ENCODE results near the gene GNB5.

GNB5 gene

GRCh38 chr15:52224211-52224610 lies 33.0 kb upstream of the GNB5 start:
- H3K4me2 ChIP-seq (ENCODE audit: insufficient read depth, low read length, poor library complexity, severe bottlenecking): no peak overlapping the region
- H4K91ac ChIP-seq (ENCODE audit: low read depth, low read length, poor library complexity): no peak overlapping the region
- H2AFZ ChIP-seq (ENCODE audit: low read length): no peak overlapping the region
- no peaks in the 10 kb centered on the region for H3K79me1 ChIP-seq (ENCODE audit: low read depth, low read length)
- H2BK15ac ChIP-seq (ENCODE audit: low read length): no peak overlapping the region
- H2AK5ac ChIP-seq (ENCODE audit: low read depth, low read length): no peak overlapping the region
- peak overlapping the region; percentile 30 for H3K9ac ChIP-seq (ENCODE audit: low read depth, low read length, poor library complexity)
- no peak overlapping the region for H3K4ac ChIP-seq (ENCODE audit: low read length)
- no peak overlapping the region for H2BK12ac ChIP-seq (ENCODE audit: low read length)
- no peak overlapping the region for H3K4me3 ChIP-seq (ENCODE audit: low read length in 2 of 2)
- no peak overlapping the region for H3K23ac ChIP-seq (ENCODE audit: low read depth, low read length, poor library complexity)
- H3K18ac ChIP-seq (ENCODE audit: low read length): no peak overlapping the region
- no peak overlapping the region for H2BK5ac ChIP-seq (ENCODE audit: low read length)
- H3K27me3 ChIP-seq (ENCODE audit: control insufficient read depth in 3 of 3, insufficient read depth in 3 of 3, low read depth in 1 of 3, low read length in 3 of 3): no peaks in the 10 kb centered on the region
- no peak overlapping the region for H3K27ac ChIP-seq (replicated peaks; ENCODE audit: low read length)
- no CpG with 5 or more reads among the region's 4 CpGs for WGBS, 2 donors (ENCODE audit: extremely low coverage in 2 of 2, insufficient read length in 2 of 2, insufficient replicate concordance in 1 of 2)
- H3K14ac ChIP-seq (ENCODE audit: low read length): no peak overlapping the region
- DNase-seq (ENCODE audit: low spot score): no peak
- peaks cover 0 to 1% of the 10 kb centered on the region in 2 donors for H3K4me1 ChIP-seq (ENCODE audit: control insufficient read depth in 2 of 2, insufficient read depth in 1 of 2, low read depth in 1 of 2, low read length in 2 of 2)
- H3K9me3 ChIP-seq (replicated peaks in 1 of 2; ENCODE audit: control insufficient read depth in 2 of 2, insufficient read depth in 1 of 2, low read depth in 1 of 2, low read length in 2 of 2): no peaks in the 10 kb centered on the region
- no peak overlapping the region for H2BK120ac ChIP-seq (ENCODE audit: low read depth, low read length)
- no peak overlapping the region for H4K8ac ChIP-seq (ENCODE audit: low read depth, low read length)
- peaks cover 6 to 37% of the 10 kb centered on the region in 2 donors for H3K36me3 ChIP-seq (replicated peaks in 1 of 2; ENCODE audit: control insufficient read depth in 2 of 2, insufficient read depth in 2 of 2, low read length in 2 of 2)

- H3K4me2 ChIP-seq (ENCODE audit: insufficient read depth, low read length, poor library complexity, severe bottlenecking): no peak overlapping the region
- no peak overlapping the region for H2BK120ac ChIP-seq (ENCODE audit: low read depth, low read length)
- H2AFZ ChIP-seq (ENCODE audit: low read length): no peak overlapping the region
- no peak overlapping the region for H2AK5ac ChIP-seq (ENCODE audit: low read depth, low read length)
- H2BK12ac ChIP-seq (ENCODE audit: low read length): no peak overlapping the region
- H3K4me1 ChIP-seq (ENCODE audit: control insufficient read depth in 2 of 2, insufficient read depth in 1 of 2, low read depth in 1 of 2, low read length in 2 of 2): no peaks in the 10 kb centered on the region
- H3K4ac ChIP-seq (ENCODE audit: low read length): no peak overlapping the region
- H3K27me3 ChIP-seq (ENCODE audit: control insufficient read depth in 3 of 3, insufficient read depth in 3 of 3, low read depth in 1 of 3, low read length in 3 of 3): no peaks in the 10 kb centered on the region
- H3K4me3 ChIP-seq (ENCODE audit: low read length in 2 of 2): no peak overlapping the region
- no peak overlapping the region for H3K27ac ChIP-seq (replicated peaks; ENCODE audit: low read length)
- H3K14ac ChIP-seq (ENCODE audit: low read length): no peak overlapping the region
- H3K9ac ChIP-seq (ENCODE audit: low read depth, low read length, poor library complexity): no peak overlapping the region
- H4K8ac ChIP-seq (ENCODE audit: low read depth, low read length): no peak overlapping the region
- no peaks in the 10 kb centered on the region for H3K79me1 ChIP-seq (ENCODE audit: low read depth, low read length)
- DNase-seq (ENCODE audit: low spot score): no peak
- no peak overlapping the region for H3K23ac ChIP-seq (ENCODE audit: low read depth, low read length, poor library complexity)
- H3K18ac ChIP-seq (ENCODE audit: low read length): no peak overlapping the region
- peaks cover 15 to 56% of the 10 kb centered on the region in 2 donors for H3K36me3 ChIP-seq (replicated peaks in 1 of 2; ENCODE audit: control insufficient read depth in 2 of 2, insufficient read depth in 2 of 2, low read length in 2 of 2)
- H2BK15ac ChIP-seq (ENCODE audit: low read length): no peak overlapping the region
- no peaks in the 10 kb centered on the region for H3K9me3 ChIP-seq (replicated peaks in 1 of 2; ENCODE audit: control insufficient read depth in 2 of 2, insufficient read depth in 1 of 2, low read depth in 1 of 2, low read length in 2 of 2)
- H4K91ac ChIP-seq (ENCODE audit: low read depth, low read length, poor library complexity): no peak overlapping the region
- no CpG with 5 or more reads among the region's 5 CpGs for WGBS, 2 donors (ENCODE audit: extremely low coverage in 2 of 2, insufficient read length in 2 of 2, insufficient replicate concordance in 1 of 2)
- H2BK5ac ChIP-seq (ENCODE audit: low read length): peak overlapping the region; percentile 47
Observed at GRCh38 chr15:52221730-52222129, 30.5 kb upstream of the GNB5 start.

- Histone ChIP-seq H3K4me3 (ENCODE audit: low read length in 2 of 2) (no peak overlapping the region), H3K36me3 (replicated peaks in 1 of 2; ENCODE audit: control insufficient read depth in 2 of 2, insufficient read depth in 2 of 2, low read length in 2 of 2) (peaks cover 16 to 57% of the 10 kb centered on the region in 2 donors), H2BK15ac (ENCODE audit: low read length) (no peak overlapping the region), H3K14ac (ENCODE audit: low read length) (no peak overlapping the region), H3K4ac (ENCODE audit: low read length) (no peak overlapping the region), H3K9me3 (replicated peaks in 1 of 2; ENCODE audit: control insufficient read depth in 2 of 2, insufficient read depth in 1 of 2, low read depth in 1 of 2, low read length in 2 of 2) (no peaks in the 10 kb centered on the region), H3K79me1 (ENCODE audit: low read depth, low read length) (no peaks in the 10 kb centered on the region), H3K27ac (replicated peaks; ENCODE audit: low read length) (no peak overlapping the region), H2AFZ (ENCODE audit: low read length) (no peak overlapping the region), H2AK5ac (ENCODE audit: low read depth, low read length) (no peak overlapping the region), H3K4me1 (ENCODE audit: control insufficient read depth in 2 of 2, insufficient read depth in 1 of 2, low read depth in 1 of 2, low read length in 2 of 2) (no peaks in the 10 kb centered on the region), H3K27me3 (ENCODE audit: control insufficient read depth in 3 of 3, insufficient read depth in 3 of 3, low read depth in 1 of 3, low read length in 3 of 3) (no peaks in the 10 kb centered on the region), H4K91ac (ENCODE audit: low read depth, low read length, poor library complexity) (no peak overlapping the region), H2BK12ac (ENCODE audit: low read length) (no peak overlapping the region), H3K4me2 (ENCODE audit: insufficient read depth, low read length, poor library complexity, severe bottlenecking) (no peak overlapping the region), H4K8ac (ENCODE audit: low read depth, low read length) (no peak overlapping the region), H2BK5ac (ENCODE audit: low read length) (no peak overlapping the region), H3K23ac (ENCODE audit: low read depth, low read length, poor library complexity) (no peak overlapping the region), H2BK120ac (ENCODE audit: low read depth, low read length) (no peak overlapping the region), H3K9ac (ENCODE audit: low read depth, low read length, poor library complexity) (no peak overlapping the region), H3K18ac (ENCODE audit: low read length) (no peak overlapping the region)
- no CpG with 5 or more reads among the region's 7 CpGs for WGBS, 2 donors (ENCODE audit: extremely low coverage in 2 of 2, insufficient read length in 2 of 2, insufficient replicate concordance in 1 of 2)
- DNase-seq (ENCODE audit: low spot score): no peak
Observed at GRCh38 chr15:52220937-52221660, 29.9 kb upstream of the GNB5 start.

GRCh38 chr15:52220251-52220650 lies 29.1 kb upstream of the GNB5 start:
- Histone ChIP-seq H3K4me1 (ENCODE audit: control insufficient read depth in 2 of 2, insufficient read depth in 1 of 2, low read depth in 1 of 2, low read length in 2 of 2) (peaks cover 0 to 2% of the 10 kb centered on the region in 2 donors), H2AFZ (ENCODE audit: low read length) (no peak overlapping the region), H3K27ac (replicated peaks; ENCODE audit: low read length) (no peak overlapping the region), H3K9me3 (replicated peaks in 1 of 2; ENCODE audit: control insufficient read depth in 2 of 2, insufficient read depth in 1 of 2, low read depth in 1 of 2, low read length in 2 of 2) (no peaks in the 10 kb centered on the region), H3K79me1 (ENCODE audit: low read depth, low read length) (no peaks in the 10 kb centered on the region), H4K91ac (ENCODE audit: low read depth, low read length, poor library complexity) (no peak overlapping the region), H2AK5ac (ENCODE audit: low read depth, low read length) (no peak overlapping the region), H3K18ac (ENCODE audit: low read length) (no peak overlapping the region), H2BK5ac (ENCODE audit: low read length) (no peak overlapping the region), H3K36me3 (replicated peaks in 1 of 2; ENCODE audit: control insufficient read depth in 2 of 2, insufficient read depth in 2 of 2, low read length in 2 of 2) (peaks cover 16 to 54% of the 10 kb centered on the region in 2 donors), H3K27me3 (ENCODE audit: control insufficient read depth in 3 of 3, insufficient read depth in 3 of 3, low read depth in 1 of 3, low read length in 3 of 3) (no peaks in the 10 kb centered on the region), H2BK12ac (ENCODE audit: low read length) (no peak overlapping the region), H3K4me2 (ENCODE audit: insufficient read depth, low read length, poor library complexity, severe bottlenecking) (no peak overlapping the region), H3K23ac (ENCODE audit: low read depth, low read length, poor library complexity) (no peak overlapping the region), H2BK15ac (ENCODE audit: low read length) (no peak overlapping the region), H3K9ac (ENCODE audit: low read depth, low read length, poor library complexity) (no peak overlapping the region), H3K14ac (ENCODE audit: low read length) (no peak overlapping the region), H3K4me3 (ENCODE audit: low read length in 2 of 2) (no peak overlapping the region), H2BK120ac (ENCODE audit: low read depth, low read length) (no peak overlapping the region), H4K8ac (ENCODE audit: low read depth, low read length) (no peak overlapping the region), H3K4ac (ENCODE audit: low read length) (no peak overlapping the region)
- DNase-seq (ENCODE audit: low spot score): no peak
- no CpG with 5 or more reads among the region's 6 CpGs for WGBS, 2 donors (ENCODE audit: extremely low coverage in 2 of 2, insufficient read length in 2 of 2, insufficient replicate concordance in 1 of 2)
